Panc1 (cell line): Measurements from ENCODE around the gene SPRYD4. TPM values are rescaled to one million over a fixed set of nuclear protein-coding genes. Genes with fewer than 3 reads are reported as not detected.

ENCODE experiments used
- ATAC-seq: fragments of 200-7000 bp; cut with Tn5 transposase; 2 replicates; pipeline ENCODE4 v1.9.1; 2020; ENCODE audit warnings: mild to moderate bottlenecking, moderate library complexity
- BruUV-seq: library from RNA; stranded (reverse); fragments of 400-500 nt; replicated peaks from 2 replicates; lab custom pipeline; 2021; lab: Mats Ljungman, UMichigan
- CTCF ChIA-PET: fragments of 300-600 bp; sonication (Branson Sonifier 250); formaldehyde crosslinking; loops from one replicate; lab custom pipeline; 2022; ENCODE audit warnings: antibody characterized with exemption; lab: Charles Lee
- POLR2A ChIA-PET: fragments of 300-600 bp; sonication (Branson Sonifier 250); formaldehyde crosslinking; loops from one replicate; lab custom pipeline; 2022; ENCODE audit warnings: antibody characterized with exemption; lab: Charles Lee
- DNase-seq: peaks from one replicate; pipeline ENCODE4 v3.0.0-alpha.2; 2010; ENCODE audit warnings: low read depth, low spot score
- H3K27ac ChIP-seq: 2 replicates; pipeline ENCODE4 v1.5.1; 2011; ENCODE audit warnings: mild to moderate bottlenecking, low read length, inconsistent platforms
- H3K27me3 ChIP-seq: fragments of 200-500 bp; sonication (Bioruptor generic); 2 replicates; pipeline ENCODE4 v1.6.0; 2014; ENCODE audit warnings: low read length, inconsistent platforms; ENCODE audit not compliant: control insufficient read depth, insufficient read depth
- H3K36me3 ChIP-seq: fragments of 200-500 bp; sonication (Bioruptor generic); 2 replicates; pipeline ENCODE4 v1.5.1; 2014; ENCODE audit warnings: inconsistent platforms, mild to moderate bottlenecking, low read length, moderate library complexity; ENCODE audit not compliant: control insufficient read depth, insufficient read depth
- H3K4me1 ChIP-seq: 2 replicates; pipeline ENCODE4 v1.5.1; 2011; ENCODE audit warnings: inconsistent platforms, mild to moderate bottlenecking, low read length, moderate library complexity; ENCODE audit not compliant: control insufficient read depth, insufficient read depth
- H3K4me3 ChIP-seq, 2 experiments: 2 replicates each; pipeline ENCODE4 v1.5.1; 2011 to 2012; ENCODE audit warnings: low read depth in 2 of 2, low read length in 2 of 2, mild to moderate bottlenecking in 2 of 2, inconsistent platforms in 1 of 2, moderate library complexity in 1 of 2
- H3K9me3 ChIP-seq: fragments of 200-500 bp; sonication (Bioruptor generic); 2 replicates; pipeline ENCODE4 v1.5.1; 2014; ENCODE audit warnings: low read depth, mild to moderate bottlenecking, inconsistent platforms, low read length, moderate library complexity; ENCODE audit not compliant: control insufficient read depth, insufficient read depth
- CTCF ChIP-seq: fragments of 450-650 bp; IDR thresholded peaks from 2 replicates; pipeline ENCODE4 v1.5.1; 2017; ENCODE audit warnings: mild to moderate bottlenecking
- POLR2AphosphoS5 ChIP-seq: IDR thresholded peaks from 2 replicates; pipeline ENCODE4 v1.6.1; 2012; ENCODE audit warnings: mild to moderate bottlenecking, low read depth, low read length, moderate library complexity
- REST ChIP-seq, 2 experiments: IDR thresholded peaks; 2 replicates each; pipeline ENCODE4 v1.6.1; 2011 to 2012; ENCODE audit warnings: low read depth in 2 of 2, control low read depth in 1 of 2, low read length in 1 of 2, mild to moderate bottlenecking in 1 of 2, moderate library complexity in 1 of 2; ENCODE audit not compliant: insufficient read depth in 1 of 2
- SIN3A ChIP-seq: IDR thresholded peaks from 2 replicates; pipeline ENCODE4 v1.6.1; 2012; ENCODE audit warnings: low read depth, mild to moderate bottlenecking, low read length, moderate library complexity, borderline replicate concordance; ENCODE audit not compliant: insufficient read depth
- TCF7L2 ChIP-seq: IDR thresholded peaks from 2 replicates; pipeline ENCODE4 v1.6.1; 2011; ENCODE audit warnings: mild to moderate bottlenecking, low read depth, low read length, inconsistent platforms
- in situ Hi-C: cut with HindIII; loops from 2 replicates; pipeline ENCODE4 v1.10.0; 2016; ENCODE audit warnings: low sequenced_read_pairs, low pct_unique_long_range_greater_than_20kb
- intact Hi-C: fragments of 100-400 bp; cut with micrococcal nuclease; formaldehyde crosslinking; loops from one replicate; pipeline ENCODE4 v1.10.0; 2022; ENCODE audit not compliant: unreplicated experiment
- total RNA-seq: library from RNA; stranded (reverse); gene quantifications from one replicate; pipeline ENCODE4 v1.2.1, GENCODE V29; 2021; ENCODE audit not compliant: unreplicated experiment

Gene SPRYD4
- total RNA-seq, 1 experiment from 2014 or later: 3.7 TPM

- Histone ChIP-seq H3K36me3 (no peaks in the 10 kb centered on the region; the same call in 1 of the 2 replicates), H3K27ac (no peak overlapping the region), H3K4me1 (0 out of 2 replicates have a peak, but pooled peaks cover 4% of the 10 kb centered on the region), H3K27me3 (no peaks in the 10 kb centered on the region), H3K9me3 (no peaks in the 10 kb centered on the region), H3K4me3 (no peak overlapping the region)
- in situ Hi-C loops: no loop called here
- DNase-seq: no peak
- TF ChIP-seq REST (IDR thresholded peaks at IDR 0.05; ENCODE audit: insufficient read depth in 1 of 2, low read depth in 2 of 2, low read length in 1 of 2): no peak
- TF ChIP-seq SIN3A: no peak
- no peak for TF ChIP-seq TCF7L2
- no peak for TF ChIP-seq CTCF
- TF ChIP-seq POLR2AphosphoS5: no peak
- ATAC-seq: no peak
- ChIA-PET POLR2A (no interaction called here), CTCF (no interaction called here)
- no TSS peak for BruUV-seq
- intact Hi-C loops: loop anchor here (2.0 kb wide), 1 partner anchor 53 kb away; no protein-coding TSS in a partner anchor
These were observed 51.7 kb downstream of the SPRYD4 start for GRCh38 chr12:56520048-56520447.

GRCh38 chr12:56520506-56520905 is 52.1 kb downstream of the SPRYD4 start:
- no peak for DNase-seq
- no peaks in the 10 kb centered on the region for H3K27me3 ChIP-seq
- POLR2A ChIA-PET: interaction anchor here (0.6 kb wide), 1 partner anchor 14 kb away, joined by 7 read pairs; no protein-coding TSS in a partner anchor
- no peak overlapping the region for H3K27ac ChIP-seq
- no peaks in the 10 kb centered on the region; the same call in 1 of the 2 replicates for H3K36me3 ChIP-seq
- TF ChIP-seq TCF7L2: no peak
- TF ChIP-seq CTCF: no peak
- TF ChIP-seq REST (IDR thresholded peaks at IDR 0.05; ENCODE audit: insufficient read depth in 1 of 2, low read depth in 2 of 2, low read length in 1 of 2): no peak
- no peak for TF ChIP-seq SIN3A
- no peak for TF ChIP-seq POLR2AphosphoS5
- H3K4me1 ChIP-seq: 0 out of 2 replicates have a peak, but pooled peaks cover 4% of the 10 kb centered on the region
- intact Hi-C loops (loop anchor here (2.0 kb wide), 1 partner anchor 52 kb away; no protein-coding TSS in a partner anchor), in situ Hi-C loops (no loop called here)
- no TSS peak for BruUV-seq
- H3K4me3 ChIP-seq: no peak overlapping the region
- ATAC-seq: no peak
- CTCF ChIA-PET: no interaction called here
- H3K9me3 ChIP-seq: no peaks in the 10 kb centered on the region
